ENCODE measurements around the gene DSCAM. TPM values are rescaled to one million over a fixed set of nuclear protein-coding genes. Genes with fewer than 3 reads are reported as not detected.

The DSCAM gene
- total RNA-seq, 1 experiment from 2014 or later: not detected

GRCh38 chr21:40707656-40708244, 139.2 kb downstream of the DSCAM start:
- no peak for DNase-seq (ENCODE audit: low spot score)

GRCh38 chr21:40706806-40707655, 139.9 kb downstream of the DSCAM start:
- DNase-seq (ENCODE audit: low spot score): no peak

- DNase-seq (ENCODE audit: low spot score): no peak
Measured at GRCh38 chr21:40706176-40706575, 140.8 kb downstream of the DSCAM start.

GRCh38 chr21:40704141-40704540, 142.8 kb downstream of the DSCAM start:
- DNase-seq (ENCODE audit: low spot score): no peak

- DNase-seq (ENCODE audit: low spot score): no peak
Measured at GRCh38 chr21:40699366-40699765, 147.6 kb downstream of the DSCAM start.

- DNase-seq (ENCODE audit: low spot score): no peak
Measured at GRCh38 chr21:40696246-40696645, 150.7 kb downstream of the DSCAM start.

- no peak for DNase-seq (ENCODE audit: low spot score)
Measured at GRCh38 chr21:40689840-40690360, 157.1 kb downstream of the DSCAM start.

GRCh38 chr21:40689217-40689616, 157.7 kb downstream of the DSCAM start:
- no peak for DNase-seq (ENCODE audit: low spot score)

GRCh38 chr21:40688106-40688864, 158.7 kb downstream of the DSCAM start:
- DNase-seq (ENCODE audit: low spot score): no peak

- DNase-seq (ENCODE audit: low spot score): no peak
Measured at GRCh38 chr21:40687625-40688024, 159.3 kb downstream of the DSCAM start.

- no peak for DNase-seq (ENCODE audit: low spot score)
Measured at GRCh38 chr21:40686526-40686925, 160.4 kb downstream of the DSCAM start.

- no peak for DNase-seq (ENCODE audit: low spot score)
Measured at GRCh38 chr21:40685141-40685540, 161.8 kb downstream of the DSCAM start.

- DNase-seq (ENCODE audit: low spot score): no peak
Measured at GRCh38 chr21:40684726-40685125, 162.2 kb downstream of the DSCAM start.

GRCh38 chr21:40683349-40683748, 163.6 kb downstream of the DSCAM start:
- no peak for DNase-seq (ENCODE audit: low spot score)

GRCh38 chr21:40681164-40681859, 165.6 kb downstream of the DSCAM start:
- DNase-seq (ENCODE audit: low spot score): no peak

GRCh38 chr21:40680311-40680710, 166.6 kb downstream of the DSCAM start:
- DNase-seq (ENCODE audit: low spot score): no peak

GRCh38 chr21:40678681-40679284, 168.2 kb downstream of the DSCAM start:
- no peak for DNase-seq (ENCODE audit: low spot score)

- no peak for DNase-seq (ENCODE audit: low spot score)
Measured at GRCh38 chr21:40675017-40675416, 171.9 kb downstream of the DSCAM start.

GRCh38 chr21:40672602-40673001, 174.4 kb downstream of the DSCAM start:
- no peak for DNase-seq (ENCODE audit: low spot score)

GRCh38 chr21:40671716-40672115, 175.2 kb downstream of the DSCAM start:
- DNase-seq (ENCODE audit: low spot score): no peak
